ENCODE measurements around the gene TMEM233. TPM values are rescaled to one million over a fixed set of nuclear protein-coding genes. Genes with fewer than 3 reads are reported as not detected.

The TMEM233 gene
- polyA plus RNA-seq, 4 donors, result 1.3 to 1.7 (median 1.5) TPM

DNA sequence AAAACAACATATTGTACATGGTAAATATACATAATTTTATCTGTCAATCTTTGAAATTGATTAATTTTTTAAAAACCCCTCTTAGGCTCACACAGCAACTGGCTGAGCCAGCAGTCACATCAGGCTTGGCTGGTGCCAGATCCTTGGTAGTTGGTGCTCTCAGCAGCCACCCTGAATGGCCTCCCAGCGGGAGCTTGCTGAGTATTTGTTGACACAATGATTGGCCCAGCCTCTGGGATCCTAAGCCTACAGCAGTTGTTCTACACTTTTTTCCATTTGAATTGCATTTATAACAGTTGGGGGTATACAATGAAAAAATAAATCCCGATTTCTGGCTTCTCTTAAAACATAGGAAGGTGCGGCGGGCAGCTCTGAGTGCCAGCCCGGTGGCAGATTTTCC is 85.5 kb downstream of the TMEM233 start:
- DNase-seq (ENCODE audit: low read depth in 4 of 4, low spot score in 2 of 4), result no peak

DNA sequence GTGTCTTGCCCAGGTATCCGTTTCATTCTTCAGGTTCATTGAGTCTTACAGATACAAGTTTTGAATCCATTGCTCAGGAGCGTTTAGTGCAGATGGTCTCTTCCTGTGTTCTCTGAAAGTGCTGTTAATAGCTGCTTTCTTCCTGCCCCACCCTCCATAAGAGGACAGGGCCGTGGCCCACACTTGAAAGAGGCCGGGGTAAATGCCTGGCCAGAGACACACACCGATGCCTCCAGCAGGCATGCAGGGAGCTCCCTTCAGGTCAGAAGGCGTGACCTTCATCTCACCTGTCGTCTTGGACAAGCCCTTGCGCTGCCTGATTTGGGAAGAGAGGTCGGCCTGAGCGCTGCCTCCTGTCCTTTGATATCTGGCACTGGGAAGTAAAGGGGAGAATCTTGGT is 85.9 kb downstream of the TMEM233 start:
- DNase-seq (ENCODE audit: low read depth in 4 of 4, low spot score in 2 of 4), result no peak

DNA sequence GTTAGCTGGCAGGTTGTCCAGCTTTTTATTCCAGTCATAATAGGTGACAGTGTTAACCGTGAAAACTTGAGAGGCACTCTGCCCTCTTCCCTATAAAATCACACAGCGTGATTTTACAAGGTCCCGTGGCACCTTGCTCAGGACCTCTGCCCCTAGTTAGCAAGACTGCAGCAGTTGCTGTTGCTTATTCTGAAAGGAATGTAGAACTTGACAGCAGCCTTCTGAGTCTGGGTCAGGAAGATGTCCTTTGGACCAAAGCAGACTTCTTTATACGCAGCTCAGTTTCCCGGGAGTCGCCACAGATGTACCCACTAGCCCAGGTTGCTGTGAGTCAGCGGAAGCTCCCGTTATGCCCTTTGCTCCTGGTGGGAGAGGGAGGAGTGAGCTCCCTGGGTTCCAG is 87.5 kb downstream of the TMEM233 start:
- DNase-seq (ENCODE audit: low read depth in 4 of 4, low spot score in 2 of 4), result no peak

DNA sequence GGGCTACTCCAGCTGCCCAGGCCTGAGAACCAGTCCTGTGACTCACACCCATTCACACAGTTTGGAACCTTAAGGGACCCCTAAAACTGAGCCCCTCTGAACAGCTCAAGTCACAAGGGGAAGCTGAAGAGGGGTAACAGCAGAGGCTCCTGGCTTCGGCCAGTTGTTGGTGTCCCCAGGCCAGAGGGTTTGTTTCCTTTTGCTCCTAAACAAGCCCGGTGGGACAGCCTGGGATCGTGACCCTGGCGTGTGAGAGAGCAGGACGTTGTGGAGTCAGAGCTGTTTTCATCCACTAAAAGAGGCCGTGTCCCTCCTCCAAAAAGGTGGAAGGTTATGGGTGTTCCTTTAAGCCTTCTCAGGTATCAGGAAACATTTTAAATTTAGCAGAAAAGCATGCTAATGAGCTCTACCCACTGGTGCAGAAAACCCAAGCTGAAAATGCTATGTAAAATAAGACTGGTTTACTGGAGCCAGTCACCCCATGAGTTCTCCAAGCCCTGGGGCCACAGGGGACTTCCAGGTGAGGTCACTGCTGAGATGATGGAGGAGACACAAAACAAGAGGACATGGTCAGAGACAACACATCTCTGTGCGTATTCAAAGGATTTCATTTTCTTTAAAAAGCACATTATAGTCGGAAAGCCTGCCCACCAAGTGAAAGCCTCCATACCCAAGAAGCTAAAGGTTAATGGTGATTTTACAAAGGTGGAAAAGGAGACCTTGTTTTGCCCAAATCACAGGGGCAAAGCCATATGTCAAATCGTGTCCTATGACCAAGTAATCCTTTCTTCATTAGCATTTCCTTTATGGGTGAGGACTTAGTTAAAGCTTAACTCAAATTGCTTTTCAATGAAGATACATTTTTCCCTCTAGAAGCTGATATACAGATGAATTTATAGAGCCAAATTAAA is 88.4 kb downstream of the TMEM233 start:
- DNase-seq (ENCODE audit: low read depth in 4 of 4, low spot score in 2 of 4), result no peak

DNA sequence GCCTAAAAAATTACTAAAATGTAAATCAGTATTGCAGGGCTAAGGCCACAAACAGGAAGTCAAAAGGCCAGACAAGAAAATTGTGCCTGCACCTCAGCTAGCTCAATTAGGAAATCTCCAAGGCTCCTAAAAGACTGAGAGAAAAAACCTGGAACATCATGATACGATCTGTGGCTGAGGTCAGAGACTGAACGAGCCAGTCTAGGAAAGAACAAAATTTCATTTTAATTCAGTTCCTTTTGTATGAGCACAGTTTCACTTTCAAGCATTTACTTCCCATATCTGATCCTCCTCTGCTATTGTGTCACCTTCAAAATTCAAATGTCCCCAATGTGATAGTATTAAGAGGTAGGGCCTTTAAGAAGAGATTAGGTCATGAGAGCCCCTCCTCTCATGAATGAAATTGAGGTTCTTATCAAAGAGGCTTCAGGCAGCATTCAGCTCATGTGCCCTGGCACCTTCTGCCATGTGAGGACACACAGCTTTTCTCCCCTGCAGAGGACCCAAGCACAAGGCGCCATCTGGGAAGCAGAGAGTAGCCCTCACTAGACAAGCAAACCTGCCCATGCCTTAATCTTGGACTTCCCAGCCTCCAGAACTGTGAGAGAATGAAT is 89.2 kb downstream of the TMEM233 start:
- no peak for DNase-seq (ENCODE audit: low read depth in 4 of 4, low spot score in 2 of 4)

DNA sequence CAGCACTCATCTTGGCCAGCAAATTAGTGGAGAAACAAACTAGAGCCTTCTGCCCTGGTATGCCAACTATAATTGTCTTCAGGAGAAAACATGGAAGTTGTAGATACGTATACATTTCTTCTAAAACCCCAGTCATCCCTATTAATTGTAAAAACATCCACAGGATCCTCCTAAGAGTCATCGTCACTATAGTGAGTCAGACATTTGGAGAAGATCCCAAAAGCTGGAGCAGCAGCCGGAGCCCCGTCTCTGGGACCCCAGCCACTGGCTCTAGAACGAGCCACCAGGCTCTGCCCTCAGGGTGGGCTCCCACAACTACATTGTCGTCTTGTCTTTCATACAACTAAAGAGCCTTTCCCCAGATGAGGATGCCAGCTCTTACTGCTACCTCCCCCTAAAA is 89.8 kb downstream of the TMEM233 start:
- DNase-seq (ENCODE audit: low read depth in 4 of 4, low spot score in 2 of 4), result no peak

- no peak for DNase-seq (ENCODE audit: low read depth in 4 of 4, low spot score in 2 of 4)
These were observed 90.2 kb downstream of the TMEM233 start for GRCh38 chr12:119683816-119684215.

DNA sequence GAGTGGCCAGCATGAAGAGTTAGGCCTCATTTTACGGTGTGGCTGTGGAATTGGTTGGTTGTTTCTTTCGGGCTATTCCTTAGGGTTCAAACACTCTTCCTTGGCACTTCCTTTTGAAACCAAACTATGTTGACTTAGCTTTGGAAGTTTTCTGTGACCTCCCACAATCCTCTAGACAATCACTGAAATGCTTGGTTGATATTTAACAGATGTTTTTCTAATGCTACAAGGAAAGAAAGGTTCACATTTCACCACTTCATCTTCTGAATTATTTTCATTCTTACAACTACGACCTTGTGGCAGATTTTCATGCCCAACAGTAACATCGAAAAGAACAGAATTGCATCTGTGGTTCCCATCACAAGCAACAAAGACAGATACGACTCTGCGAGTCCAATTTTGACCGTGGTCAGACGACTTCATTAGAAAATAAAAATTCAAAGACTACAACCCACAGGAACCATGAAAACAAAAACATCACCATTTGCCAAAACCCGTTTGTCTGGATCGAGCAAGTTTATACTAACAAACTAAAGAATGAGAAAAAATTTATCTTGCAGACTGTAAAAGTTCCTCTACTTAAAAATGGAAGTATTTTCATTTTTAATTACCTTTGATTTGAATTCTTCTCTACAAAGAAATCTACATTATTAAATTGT is 91.3 kb downstream of the TMEM233 start:
- DNase-seq (ENCODE audit: low read depth in 4 of 4, low spot score in 2 of 4), result no peak

GRCh38 chr12:119685375-119685774 is 91.8 kb downstream of the TMEM233 start:
- DNase-seq (ENCODE audit: low read depth in 4 of 4, low spot score in 2 of 4), result no peak

GRCh38 chr12:119686355-119686754 is 92.8 kb downstream of the TMEM233 start:
- DNase-seq (ENCODE audit: low read depth in 4 of 4, low spot score in 2 of 4), result no peak

DNA sequence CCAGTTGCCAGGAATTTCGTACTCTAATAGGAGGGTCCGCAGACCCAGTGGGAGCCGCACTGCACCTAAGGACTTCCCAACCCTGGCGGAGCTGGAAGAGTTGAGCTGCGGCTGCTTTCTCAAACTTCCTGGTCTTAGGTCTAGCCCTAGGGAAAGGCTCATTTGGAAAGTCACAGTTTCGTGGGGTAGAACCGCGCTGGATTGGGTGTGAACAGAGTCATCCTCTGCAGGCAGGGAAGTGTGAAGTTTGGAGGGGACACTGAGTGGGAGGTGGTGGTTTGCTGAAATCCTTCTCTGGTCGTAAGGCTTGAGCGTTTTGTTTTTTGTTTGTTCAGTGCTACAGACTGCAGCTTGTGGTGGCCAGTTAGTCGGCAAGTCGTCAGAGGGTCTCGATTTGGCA is 93.2 kb downstream of the TMEM233 start:
- no peak for DNase-seq (ENCODE audit: low read depth in 4 of 4, low spot score in 2 of 4)

GRCh38 chr12:119687406-119687805 is 93.8 kb downstream of the TMEM233 start:
- DNase-seq (ENCODE audit: low read depth in 4 of 4, low spot score in 2 of 4), result no peak

DNA sequence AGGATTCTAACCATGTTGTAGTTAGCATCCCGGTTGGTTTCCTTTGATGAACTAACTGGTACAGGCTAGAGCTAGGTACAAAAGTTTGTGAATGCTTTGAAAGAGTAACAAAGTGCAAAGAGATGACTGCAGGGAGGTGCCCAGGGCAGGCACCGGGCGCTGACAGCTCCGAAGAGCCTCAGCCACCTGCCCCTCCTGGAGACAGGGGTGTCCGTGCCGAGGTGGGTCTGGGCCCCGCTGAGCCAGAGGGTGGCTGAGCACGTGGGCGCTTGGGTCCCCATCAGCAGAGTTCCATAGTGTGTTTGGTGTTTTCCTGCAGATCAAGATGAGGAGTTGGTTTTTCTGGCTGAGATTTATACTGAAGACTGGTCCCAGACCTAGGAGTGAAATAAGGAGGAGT is 94.3 kb downstream of the TMEM233 start:
- no peak for DNase-seq (ENCODE audit: low read depth in 4 of 4, low spot score in 2 of 4)

DNA sequence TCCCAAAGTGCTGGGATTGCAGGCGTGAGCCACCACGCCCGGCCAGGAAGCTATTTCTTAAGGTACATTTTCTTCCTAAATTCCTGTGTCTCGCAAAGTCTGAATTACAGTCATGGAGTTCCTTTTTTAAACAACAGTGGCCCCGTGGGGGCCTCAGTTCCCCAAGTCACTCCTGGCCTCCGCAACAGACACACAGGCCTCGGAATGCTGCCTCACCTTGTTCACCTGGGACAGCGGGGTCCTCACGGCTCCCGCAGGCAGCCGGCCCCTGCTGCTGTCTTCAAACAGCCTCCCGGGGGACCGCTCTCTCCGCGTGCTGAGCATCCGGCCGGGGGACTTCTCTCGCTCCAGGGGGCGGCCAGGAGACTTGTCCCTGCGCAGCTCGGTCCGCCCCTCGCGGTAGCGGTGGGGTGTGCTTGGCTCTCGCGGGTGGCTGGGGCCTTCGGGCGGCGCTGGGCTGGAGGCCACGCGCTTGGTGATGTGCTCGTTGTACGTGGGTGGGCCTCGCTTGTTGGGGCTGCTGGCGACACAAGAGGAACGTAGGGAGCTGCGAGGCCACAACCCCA is 96.4 kb downstream of the TMEM233 start:
- no peak for DNase-seq (ENCODE audit: low read depth in 4 of 4, low spot score in 2 of 4)

DNA sequence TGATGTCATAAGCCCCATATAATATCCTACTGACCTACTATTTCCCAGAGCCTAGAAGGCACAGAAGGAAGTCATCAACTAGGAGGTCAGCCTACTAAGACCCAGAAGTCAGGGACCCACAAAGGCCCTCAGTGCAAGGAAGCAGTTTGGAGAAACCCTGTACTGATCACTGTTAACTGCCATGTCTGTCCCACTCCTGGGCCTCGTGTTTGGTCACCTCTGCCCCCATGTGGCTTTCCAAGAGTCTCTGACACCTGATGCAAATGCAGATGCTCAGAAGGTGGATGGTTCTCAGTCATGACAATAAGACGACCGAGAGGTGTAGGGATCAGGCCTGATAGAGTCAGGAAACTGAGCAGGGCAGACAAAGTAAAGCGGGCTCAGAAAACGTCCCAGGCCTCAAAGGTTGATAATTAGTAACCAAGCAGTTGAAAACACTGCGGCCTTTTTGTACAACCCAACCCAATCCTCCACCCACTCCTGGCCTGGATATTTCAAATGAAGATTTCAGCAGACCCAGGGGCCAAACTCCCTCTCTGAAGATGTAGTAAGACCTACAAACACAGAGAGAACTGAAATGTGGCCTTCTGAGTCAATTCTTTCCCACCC is 97.7 kb downstream of the TMEM233 start:
- DNase-seq (ENCODE audit: low read depth in 4 of 4, low spot score in 2 of 4), result no peak

GRCh38 chr12:119692410-119692809 is 98.8 kb downstream of the TMEM233 start:
- DNase-seq (ENCODE audit: low read depth in 4 of 4, low spot score in 2 of 4), result no peak

Other genes with a start within 250 kb of the TMEM233 start
- 10 to 100 TPM; 72.0 to 95.3 (median 85.7) TPM for gene PRKAB1, start 74.4 kb downstream of the TMEM233 start, polyA plus RNA-seq (ENCODE audit: insufficient read length in 4 of 4)

Data from left renal cortex interstitium (tissue), 4 donors.